ENCODE measurements around the gene GRIA4.

The GRIA4 gene

GRCh38 chr11:105912666-105913065 lies 302.8 kb downstream of the GRIA4 start:
- no peak for DNase-seq (ENCODE audit: low read depth in 1 of 2, low spot score in 1 of 2)

- DNase-seq (ENCODE audit: low read depth in 1 of 2, low spot score in 1 of 2) = no peak
These were observed 305.1 kb downstream of the GRIA4 start for GRCh38 chr11:105915021-105915420.

- DNase-seq (ENCODE audit: low read depth in 1 of 2, low spot score in 1 of 2) = no peak
These were observed 308.2 kb downstream of the GRIA4 start for GRCh38 chr11:105918039-105918438.

DNA sequence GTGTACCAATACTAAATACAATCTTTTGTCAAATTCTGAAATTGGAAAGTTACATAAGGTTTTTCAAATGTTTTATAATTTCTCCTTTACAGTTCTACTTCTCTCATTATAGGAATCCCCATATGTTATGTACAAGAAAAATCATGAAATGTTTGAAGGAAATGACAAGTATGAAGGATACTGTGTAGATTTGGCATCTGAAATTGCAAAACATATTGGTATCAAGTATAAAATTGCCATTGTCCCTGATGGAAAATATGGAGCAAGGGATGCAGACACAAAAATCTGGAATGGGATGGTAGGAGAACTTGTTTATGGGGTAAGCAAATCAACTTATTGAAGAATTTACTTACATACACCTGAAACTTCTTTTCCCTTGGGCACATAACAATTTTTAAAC lies 308.7 kb downstream of the GRIA4 start:
- DNase-seq (ENCODE audit: low read depth in 1 of 2, low spot score in 1 of 2) = no peak

GRCh38 chr11:105923252-105923651 lies 313.4 kb downstream of the GRIA4 start:
- no peak for DNase-seq (ENCODE audit: low read depth in 1 of 2, low spot score in 1 of 2)

DNA sequence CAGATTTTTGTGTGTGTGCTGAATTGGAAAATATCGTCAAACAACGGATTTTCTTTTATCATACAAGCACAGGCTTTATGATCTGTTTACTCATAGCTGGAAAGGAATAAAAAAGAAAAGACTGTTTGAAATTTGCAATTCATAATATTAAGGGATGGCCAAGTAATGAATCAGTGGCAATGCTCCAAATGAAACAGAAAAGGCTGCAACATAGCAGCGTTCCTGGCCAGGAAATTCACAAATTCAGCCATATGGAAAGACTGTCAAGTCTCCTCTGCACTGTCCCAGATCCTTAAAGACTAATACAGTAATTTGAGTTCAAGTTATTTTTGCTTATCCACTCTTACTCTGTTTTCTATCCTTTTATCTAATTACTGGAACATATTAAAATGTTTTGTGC lies 313.9 kb downstream of the GRIA4 start:
- no peak for DNase-seq (ENCODE audit: low read depth in 1 of 2, low spot score in 1 of 2)

GRCh38 chr11:105929084-105929955 lies 319.4 kb downstream of the GRIA4 start:
- DNase-seq (ENCODE audit: low read depth in 1 of 2, low spot score in 1 of 2) = no peak

DNA sequence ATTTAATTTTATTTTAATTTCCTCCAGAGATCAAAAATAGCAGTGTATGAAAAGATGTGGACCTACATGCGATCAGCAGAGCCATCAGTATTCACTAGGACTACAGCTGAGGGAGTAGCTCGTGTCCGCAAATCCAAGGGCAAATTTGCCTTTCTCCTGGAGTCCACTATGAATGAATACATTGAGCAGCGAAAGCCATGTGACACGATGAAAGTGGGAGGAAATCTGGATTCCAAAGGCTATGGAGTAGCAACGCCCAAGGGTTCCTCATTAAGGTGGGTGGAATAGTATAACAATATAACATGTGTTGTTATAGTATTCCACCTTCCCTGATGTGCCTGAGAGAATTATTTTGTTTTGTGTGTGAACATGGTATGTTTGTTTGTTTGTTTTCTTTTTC lies 323.8 kb downstream of the GRIA4 start:
- no peak for DNase-seq (ENCODE audit: low read depth in 1 of 2, low spot score in 1 of 2)

DNA sequence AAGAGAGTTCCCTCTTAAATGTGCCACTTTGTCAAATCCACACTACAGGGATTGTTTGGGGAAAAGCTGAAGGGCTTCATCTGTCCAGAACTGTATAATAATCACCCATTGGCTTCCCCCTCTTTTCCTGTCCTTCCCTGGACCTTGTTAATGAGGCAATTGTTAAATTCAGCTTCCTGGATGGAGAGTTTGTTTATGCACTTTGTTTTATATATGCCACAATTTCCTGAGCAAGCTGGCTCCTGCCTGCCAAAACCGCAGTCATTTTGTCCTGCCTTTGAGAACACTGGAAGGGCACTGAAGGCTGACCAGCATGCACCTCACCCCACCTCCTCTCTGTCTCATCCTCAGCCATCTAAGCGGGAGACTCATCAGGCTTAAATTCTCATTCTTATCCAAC lies 325.9 kb downstream of the GRIA4 start:
- no peak for DNase-seq (ENCODE audit: low read depth in 1 of 2, low spot score in 1 of 2)

DNA sequence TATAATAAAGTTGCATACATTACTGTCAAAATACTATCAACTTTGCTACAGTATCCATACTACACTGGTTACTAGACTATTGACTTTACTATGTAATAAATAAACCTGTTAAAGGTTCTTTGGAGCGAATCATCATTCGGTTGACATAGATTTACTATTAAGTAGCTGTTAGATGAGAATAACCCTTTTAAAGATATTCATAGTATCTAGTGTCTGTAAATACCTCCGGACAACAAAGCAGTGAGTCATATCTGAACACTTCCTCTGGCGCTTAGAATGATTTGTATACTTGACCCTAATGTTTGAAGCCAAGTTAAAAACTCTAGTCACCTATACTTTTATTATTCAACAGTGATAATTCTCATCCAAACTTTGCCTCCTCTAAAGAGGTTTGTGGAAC lies 327.5 kb downstream of the GRIA4 start:
- no peak for DNase-seq (ENCODE audit: low read depth in 1 of 2, low spot score in 1 of 2)

GRCh38 chr11:105937738-105938137 lies 327.9 kb downstream of the GRIA4 start:
- DNase-seq (ENCODE audit: low read depth in 1 of 2, low spot score in 1 of 2) = no peak

DNA sequence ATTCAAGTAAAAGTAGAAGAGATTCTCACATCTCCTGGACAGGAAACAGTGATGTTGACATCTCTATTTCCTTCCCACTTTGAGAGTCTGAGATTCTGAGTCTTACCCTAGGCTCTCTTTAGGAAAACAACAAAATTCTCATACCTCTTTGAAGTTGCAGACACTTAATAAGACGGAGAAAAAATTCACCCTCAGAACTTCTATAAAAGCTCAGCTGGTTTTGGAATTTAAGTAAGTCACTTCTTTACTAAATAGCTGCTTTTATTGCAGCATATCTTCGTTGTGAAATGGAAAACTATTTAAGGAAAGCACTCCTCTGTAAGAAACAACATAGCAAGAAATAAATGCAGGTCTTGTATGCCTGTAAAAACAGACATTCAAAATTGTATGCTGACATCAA lies 333.0 kb downstream of the GRIA4 start:
- DNase-seq (ENCODE audit: low read depth in 1 of 2, low spot score in 1 of 2) = no peak

- no peak for DNase-seq (ENCODE audit: low read depth in 1 of 2, low spot score in 1 of 2)
These were observed 339.2 kb downstream of the GRIA4 start for GRCh38 chr11:105948918-105949590.

DNA sequence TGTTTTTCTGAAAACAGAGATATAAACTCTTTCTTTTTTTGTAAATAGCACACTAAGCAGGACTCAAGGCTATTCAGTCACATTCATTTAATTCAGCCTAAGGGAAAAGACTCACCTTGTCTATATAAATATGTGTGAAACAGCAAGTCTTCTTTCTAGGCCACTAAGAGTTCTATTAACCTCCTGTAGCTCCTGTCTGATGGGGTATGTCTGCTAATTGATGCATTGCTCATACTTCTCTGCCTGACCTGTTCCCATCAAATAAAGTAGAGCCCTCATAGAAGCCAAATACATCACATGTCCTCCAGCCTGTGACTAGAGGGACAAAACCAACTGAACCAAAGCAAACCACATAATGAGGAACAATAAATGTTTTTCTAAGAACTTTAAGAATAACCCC lies 344.0 kb downstream of the GRIA4 start:
- no peak for DNase-seq (ENCODE audit: low read depth in 1 of 2, low spot score in 1 of 2)

GRCh38 chr11:105960252-105961245 lies 350.7 kb downstream of the GRIA4 start:
- no peak for DNase-seq (ENCODE audit: low read depth in 1 of 2, low spot score in 1 of 2)

DNA sequence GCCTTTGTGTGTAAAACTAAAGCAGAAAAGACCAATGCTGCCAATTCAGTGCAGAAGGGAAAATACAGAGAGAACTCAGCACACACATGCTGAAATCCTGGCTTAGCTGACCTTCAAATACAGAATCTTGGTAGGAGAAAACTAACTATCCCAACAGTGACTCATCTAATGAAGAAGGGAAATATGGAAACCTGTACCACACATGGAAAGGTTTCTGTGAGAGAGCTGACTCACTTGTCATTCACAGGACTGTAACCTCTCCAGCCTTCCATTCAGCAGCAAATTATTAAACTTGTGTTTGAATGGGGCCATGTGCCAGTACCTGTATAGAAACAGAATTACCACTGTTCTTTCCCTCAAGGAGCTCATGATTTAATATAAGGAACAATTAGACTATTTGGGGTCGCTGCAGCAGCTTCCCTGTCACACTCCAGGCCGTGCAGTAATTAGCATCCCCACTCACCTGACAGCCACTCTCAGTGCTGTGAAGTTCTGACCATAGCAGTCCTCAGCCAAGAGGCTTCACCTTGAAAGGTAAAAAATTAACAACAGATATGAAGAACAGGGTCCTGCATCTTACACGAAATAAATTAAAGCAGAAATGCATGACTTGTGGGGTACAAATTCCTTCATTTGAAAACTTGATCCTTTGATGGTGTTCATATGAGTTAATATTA lies 358.3 kb downstream of the GRIA4 start:
- DNase-seq (ENCODE audit: low read depth in 1 of 2, low spot score in 1 of 2) = no peak

DNA sequence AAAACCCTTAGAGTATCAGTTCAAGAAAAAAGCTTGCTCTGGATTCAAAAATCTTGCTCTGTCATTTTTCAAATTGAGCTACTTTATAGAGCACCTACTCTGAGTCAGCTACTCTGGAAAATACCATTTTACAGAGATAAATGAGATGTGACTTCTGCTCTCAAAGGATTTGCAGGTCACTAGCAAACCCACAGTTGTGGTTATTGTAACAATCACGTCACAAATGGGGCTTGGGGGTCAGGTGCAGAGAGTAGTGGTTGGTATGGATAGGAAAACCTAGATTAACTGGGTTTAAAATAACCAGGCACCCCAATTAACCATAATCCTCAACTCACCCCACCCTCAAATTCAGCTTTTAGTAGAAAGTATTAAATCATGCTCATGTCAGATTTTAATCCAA lies 359.9 kb downstream of the GRIA4 start:
- DNase-seq (ENCODE audit: low read depth in 1 of 2, low spot score in 1 of 2) = no peak

- no peak for DNase-seq (ENCODE audit: low read depth in 1 of 2, low spot score in 1 of 2)
These were observed 365.3 kb downstream of the GRIA4 start for GRCh38 chr11:105975128-105975527.

DNA sequence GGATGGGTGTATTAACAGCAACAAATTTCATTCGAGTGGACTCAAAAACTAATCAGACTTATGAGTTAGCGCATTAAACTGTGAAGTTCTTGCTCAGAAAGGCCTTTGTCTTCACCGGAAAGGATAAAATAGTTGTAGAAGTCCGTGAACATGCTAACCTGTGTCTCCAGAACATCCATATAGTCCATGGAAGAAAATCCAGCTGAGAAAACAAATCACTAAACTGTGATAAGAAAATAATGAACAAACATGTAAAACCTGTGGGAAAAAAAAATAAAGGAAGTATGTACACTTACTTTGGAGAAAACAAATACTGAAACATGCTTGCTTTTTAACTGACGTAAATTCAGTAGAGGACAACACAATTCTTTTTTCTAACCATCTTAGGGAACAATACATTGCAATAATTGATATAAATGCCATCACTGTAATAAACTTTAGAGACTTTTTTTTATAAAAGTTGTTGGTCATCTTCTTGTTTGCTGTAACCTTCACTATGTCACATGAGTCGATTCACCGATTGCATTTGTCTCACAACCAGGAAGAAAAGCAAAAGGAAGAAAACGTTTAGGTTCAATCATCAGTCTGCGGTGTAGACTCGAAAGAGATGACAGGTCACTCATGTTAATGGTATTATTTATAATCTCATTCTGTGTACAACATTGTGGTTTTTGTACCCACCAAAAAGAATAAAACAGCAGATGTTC lies 370.3 kb downstream of the GRIA4 start:
- DNase-seq (ENCODE audit: low read depth in 1 of 2, low spot score in 1 of 2) = no peak

DNA sequence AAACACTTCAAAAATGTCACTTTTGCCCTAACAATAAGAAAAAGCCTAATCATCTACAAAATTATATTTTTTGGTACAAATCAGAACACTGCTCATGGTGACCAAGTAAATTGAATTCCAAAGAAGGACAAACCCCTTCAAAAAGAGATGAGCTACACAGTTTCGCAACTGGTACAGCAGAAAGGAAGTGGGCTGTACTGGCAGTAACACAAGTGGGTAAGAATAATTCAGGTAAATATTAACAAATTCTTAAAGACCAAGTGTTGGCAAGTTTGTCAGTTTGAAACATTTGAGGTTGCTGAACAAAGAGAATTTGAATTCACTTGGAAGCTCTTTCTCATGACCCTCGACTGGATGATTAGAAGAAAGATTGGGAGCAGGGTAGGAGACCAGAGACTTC lies 376.7 kb downstream of the GRIA4 start:
- DNase-seq (ENCODE audit: low read depth in 1 of 2, low spot score in 1 of 2) = no peak

Data from activated T-helper 1 cell treated with anti-CD3 and anti-CD28 coated beads, Interleukin-2, amount 50 U/mL, for 16 hours (primary cell).